ENCODE results near the gene DICER1.

DNA sequence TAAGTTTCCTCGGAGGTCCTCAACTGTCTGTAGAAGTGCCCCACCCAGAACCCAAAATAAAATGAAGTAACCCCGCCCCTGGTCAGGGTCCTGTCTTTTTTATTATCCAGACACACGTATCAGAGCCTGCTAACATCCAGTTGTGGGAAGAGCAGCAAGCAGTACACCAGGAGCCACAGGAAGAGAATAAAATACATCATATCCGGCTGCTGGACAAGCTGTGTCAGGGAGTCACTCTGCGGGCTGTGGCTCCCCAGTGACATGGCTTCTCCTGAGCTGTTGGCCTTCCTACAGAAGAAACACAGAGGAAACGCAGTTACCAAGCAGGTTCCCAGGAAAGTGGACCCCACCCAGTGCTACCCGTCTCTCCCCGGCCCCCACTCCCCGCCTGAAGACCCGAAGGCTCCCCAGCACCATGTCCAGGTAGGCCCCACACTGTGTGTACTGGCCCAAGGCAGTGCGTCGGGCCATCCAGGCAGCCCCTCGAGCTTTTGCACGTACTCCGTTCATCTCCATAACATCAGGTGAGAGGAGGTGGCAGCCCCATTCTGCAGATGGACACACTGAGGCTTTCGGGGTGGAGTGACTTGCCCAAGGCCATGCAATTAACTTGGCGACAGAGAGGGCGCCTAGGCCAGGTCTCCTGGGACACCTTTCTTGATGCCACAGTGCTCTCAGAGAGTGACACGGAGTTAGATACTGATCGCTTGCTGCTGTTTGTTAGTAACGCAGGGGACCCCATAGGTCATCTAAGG, 34.3 kb upstream of the DICER1 start:
- no peak for TF ChIP-seq ZFP3 (CRISPR knock-in tag; IDR thresholded peaks at IDR 0.05)
- no peak for TF ChIP-seq GLIS3 (CRISPR knock-in tag; IDR thresholded peaks at IDR 0.05)
- no peak for TF ChIP-seq SNAI2 (CRISPR knock-in tag; IDR thresholded peaks at IDR 0.05)
- TF ChIP-seq ZC3H10 (CRISPR knock-in tag; IDR thresholded peaks at IDR 0.05), result no peak
- no peak for TF ChIP-seq BACH2 (CRISPR knock-in tag; IDR thresholded peaks at IDR 0.05; ENCODE audit: borderline replicate concordance)
- no peak for TF ChIP-seq CSDC2 (CRISPR knock-in tag; IDR thresholded peaks at IDR 0.05)
- no peak for TF ChIP-seq ZNF565 (CRISPR knock-in tag; conservative IDR thresholded peaks at IDR 0.05; ENCODE audit: low read depth)
- no peak for TF ChIP-seq ARNTL (CRISPR knock-in tag; IDR thresholded peaks at IDR 0.05; ENCODE audit: borderline replicate concordance, low read depth)

All from SK-N-SH treated with all-trans-retinoic acid at 6 μM for 48 hours (cell line).